ENCODE results near the gene AFF1. TPM values are rescaled to one million over a fixed set of nuclear protein-coding genes. Genes with fewer than 3 reads are reported as not detected.

The AFF1 gene
- total RNA-seq, 1 donor from 2014 or later: 44.3 TPM

GRCh38 chr4:86935853-86936733 is 1.3 kb downstream of the AFF1 start:
- Mint-ChIP-seq H3K36me3 (ENCODE audit: low read depth) (peaks cover 2% of the 10 kb centered on the region), H3K27me3 (no peaks in the 10 kb centered on the region), H3K4me1 (peaks cover 51% of the 10 kb centered on the region), H3K27ac (peak overlapping the region; percentile 98), H3K4me3 (peak overlapping the region; percentile 85), H3K9me3 (no peaks in the 10 kb centered on the region)
- intact Hi-C loops (cut with micrococcal nuclease): loop anchor here (1.0 to 10.0 kb wide), 7 partner anchors 70 to 1449 kb away; partner anchors contain the start of genes NUDT9 and PPM1K
- peak; percentile 92 for DNase-seq

GRCh38 chr4:86938771-86939520 is 4.1 kb downstream of the AFF1 start:
- H3K9me3 Mint-ChIP-seq: no peaks in the 10 kb centered on the region
- H3K36me3 Mint-ChIP-seq (ENCODE audit: low read depth): peaks cover 2% of the 10 kb centered on the region
- peak overlapping the region; percentile 86 for H3K27ac Mint-ChIP-seq
- DNase-seq: peak; percentile 63
- intact Hi-C loops (cut with micrococcal nuclease): loop anchor here (1.0 to 10.0 kb wide), 7 partner anchors 18 to 1446 kb away; partner anchors contain the start of genes NUDT9 and PPM1K
- peak overlapping the region; percentile 73 for H3K4me3 Mint-ChIP-seq
- peaks cover 52% of the 10 kb centered on the region for H3K4me1 Mint-ChIP-seq
- H3K27me3 Mint-ChIP-seq: no peaks in the 10 kb centered on the region

- peak; percentile 73 for DNase-seq
- H3K36me3 Mint-ChIP-seq (ENCODE audit: low read depth): peaks cover 4% of the 10 kb centered on the region
- no peaks in the 10 kb centered on the region for H3K9me3 Mint-ChIP-seq
- H3K4me3 Mint-ChIP-seq: peak overlapping the region; percentile 73
- H3K27ac Mint-ChIP-seq: peak overlapping the region; percentile 86
- no peaks in the 10 kb centered on the region for H3K27me3 Mint-ChIP-seq
- intact Hi-C loops (cut with micrococcal nuclease): loop anchor here (1.0 to 10.0 kb wide), 7 partner anchors 17 to 1445 kb away; partner anchors contain the start of genes NUDT9 and PPM1K
- peaks cover 50% of the 10 kb centered on the region for H3K4me1 Mint-ChIP-seq
Observed at GRCh38 chr4:86939729-86940575, 5.1 kb downstream of the AFF1 start.

GRCh38 chr4:86940920-86941460 is 6.2 kb downstream of the AFF1 start:
- Mint-ChIP-seq H3K27me3 (no peaks in the 10 kb centered on the region), H3K27ac (no peak overlapping the region), H3K4me1 (peaks cover 47% of the 10 kb centered on the region), H3K9me3 (no peaks in the 10 kb centered on the region), H3K36me3 (ENCODE audit: low read depth) (peaks cover 4% of the 10 kb centered on the region), H3K4me3 (no peak overlapping the region)
- intact Hi-C loops (cut with micrococcal nuclease): no loop called here
- DNase-seq: no peak

GRCh38 chr4:86942185-86942666 is 7.4 kb downstream of the AFF1 start:
- no peaks in the 10 kb centered on the region for H3K9me3 Mint-ChIP-seq
- no peaks in the 10 kb centered on the region for H3K27me3 Mint-ChIP-seq
- no peak overlapping the region for H3K27ac Mint-ChIP-seq
- intact Hi-C loops (cut with micrococcal nuclease): no loop called here
- H3K36me3 Mint-ChIP-seq (ENCODE audit: low read depth): peaks cover 7% of the 10 kb centered on the region
- H3K4me1 Mint-ChIP-seq: peaks cover 43% of the 10 kb centered on the region
- no peak for DNase-seq
- H3K4me3 Mint-ChIP-seq: no peak overlapping the region

- Mint-ChIP-seq H3K27ac (no peak overlapping the region), H3K4me1 (peaks cover 29% of the 10 kb centered on the region), H3K27me3 (no peaks in the 10 kb centered on the region), H3K9me3 (no peaks in the 10 kb centered on the region), H3K36me3 (ENCODE audit: low read depth) (peaks cover 9% of the 10 kb centered on the region), H3K4me3 (no peak overlapping the region)
- DNase-seq: no peak
- intact Hi-C loops (cut with micrococcal nuclease): no loop called here
Observed at GRCh38 chr4:86944964-86945781, 10.4 kb downstream of the AFF1 start.

GRCh38 chr4:86946868-86947500 is 12.2 kb downstream of the AFF1 start:
- DNase-seq: no peak
- no peaks in the 10 kb centered on the region for H3K9me3 Mint-ChIP-seq
- H3K27ac Mint-ChIP-seq: no peak overlapping the region
- H3K4me3 Mint-ChIP-seq: no peak overlapping the region
- peaks cover 28% of the 10 kb centered on the region for H3K4me1 Mint-ChIP-seq
- H3K36me3 Mint-ChIP-seq (ENCODE audit: low read depth): peaks cover 20% of the 10 kb centered on the region
- intact Hi-C loops (cut with micrococcal nuclease): no loop called here
- no peaks in the 10 kb centered on the region for H3K27me3 Mint-ChIP-seq

- H3K27me3 Mint-ChIP-seq: no peaks in the 10 kb centered on the region
- H3K4me3 Mint-ChIP-seq: no peak overlapping the region
- DNase-seq: no peak
- intact Hi-C loops (cut with micrococcal nuclease): no loop called here
- peaks cover 20% of the 10 kb centered on the region for H3K36me3 Mint-ChIP-seq (ENCODE audit: low read depth)
- H3K9me3 Mint-ChIP-seq: no peaks in the 10 kb centered on the region
- H3K4me1 Mint-ChIP-seq: peaks cover 27% of the 10 kb centered on the region
- H3K27ac Mint-ChIP-seq: no peak overlapping the region
Observed at GRCh38 chr4:86947501-86948120, 12.8 kb downstream of the AFF1 start.

GRCh38 chr4:86948276-86948675 is 13.5 kb downstream of the AFF1 start:
- H3K36me3 Mint-ChIP-seq (ENCODE audit: low read depth): peaks cover 23% of the 10 kb centered on the region
- H3K9me3 Mint-ChIP-seq: no peaks in the 10 kb centered on the region
- H3K4me1 Mint-ChIP-seq: peaks cover 23% of the 10 kb centered on the region
- H3K27me3 Mint-ChIP-seq: no peaks in the 10 kb centered on the region
- no peak overlapping the region for H3K4me3 Mint-ChIP-seq
- no peak for DNase-seq
- intact Hi-C loops (cut with micrococcal nuclease): no loop called here
- no peak overlapping the region for H3K27ac Mint-ChIP-seq

- no peak for DNase-seq
- intact Hi-C loops (cut with micrococcal nuclease): no loop called here
Observed at GRCh38 chr4:86950831-86951525, 16.2 kb downstream of the AFF1 start.

GRCh38 chr4:86955888-86956451 is 21.2 kb downstream of the AFF1 start:
- H3K27me3 Mint-ChIP-seq: no peaks in the 10 kb centered on the region
- no peak overlapping the region for H3K4me3 Mint-ChIP-seq
- intact Hi-C loops (cut with micrococcal nuclease): no loop called here
- DNase-seq: no peak
- H3K4me1 Mint-ChIP-seq: peaks cover 25% of the 10 kb centered on the region
- peaks cover 38% of the 10 kb centered on the region for H3K36me3 Mint-ChIP-seq (ENCODE audit: low read depth)
- H3K9me3 Mint-ChIP-seq: no peaks in the 10 kb centered on the region
- H3K27ac Mint-ChIP-seq: peak overlapping the region; percentile 22

More at GRCh38 chr4:86950831-86951525, 16.2 kb downstream of the AFF1 start:
- H3K27ac Mint-ChIP-seq: no peak overlapping the region
- no peaks in the 10 kb centered on the region for H3K9me3 Mint-ChIP-seq
- peaks cover 22% of the 10 kb centered on the region for H3K4me1 Mint-ChIP-seq
- peaks cover 31% of the 10 kb centered on the region for H3K36me3 Mint-ChIP-seq (ENCODE audit: low read depth)
- no peaks in the 10 kb centered on the region for H3K27me3 Mint-ChIP-seq
- no peak overlapping the region for H3K4me3 Mint-ChIP-seq
